Cardiac muscle cell (in vitro differentiated cells and primary cell): Measurements from ENCODE around the gene TMEM184A. TPM values are rescaled to one million over a fixed set of nuclear protein-coding genes. Genes with fewer than 3 reads are reported as not detected.

Source experiments
- DNase-seq, 2 donors: peaks; one replicate each; pipeline versions ENCODE4 v3.0.0 to v3.0.0-alpha.2; 2010 to 2017; ENCODE audit warnings: low read depth in 1 of 2, low spot score in 1 of 2
- H3K27ac ChIP-seq: fragments of 200-600 bp; sonication (generic); 2 replicates; pipeline ENCODE4 v1.5.1; 2016
- H3K27me3 ChIP-seq: fragments of 200-600 bp; sonication (generic); 2 replicates; pipeline ENCODE4 v1.6.0; 2016; ENCODE audit warnings: control low read depth
- H3K36me3 ChIP-seq: fragments of 200-600 bp; sonication (generic); 2 replicates; pipeline ENCODE4 v1.5.1; 2016; ENCODE audit warnings: control low read depth
- H3K4me1 ChIP-seq: fragments of 200-600 bp; sonication (generic); 2 replicates; pipeline ENCODE4 v1.8.1; 2017; ENCODE audit warnings: low read depth, mild to moderate bottlenecking, mixed run types
- H3K4me3 ChIP-seq: fragments of 200-600 bp; sonication (generic); 2 replicates; pipeline ENCODE4 v1.5.1; 2016; ENCODE audit warnings: mild to moderate bottlenecking
- H3K9me3 ChIP-seq: fragments of 200-600 bp; sonication (generic); 2 replicates; pipeline ENCODE4 v1.5.1; 2017; ENCODE audit warnings: low read depth, mild to moderate bottlenecking, control low read depth
- polyA plus RNA-seq: library from polyadenylated mRNA; unstranded; fragments of >200 nt; fragmentation: Nextera tagmentation; extraction: Ambion mirVana; gene quantifications from 2 replicates; pipeline ENCODE4 v1.2.1, GENCODE V29; 2016
- total RNA-seq: library from RNA; depleted of rRNA; stranded (reverse); fragments of >200 nt; gene quantifications from 2 replicates; pipeline ENCODE4 v1.2.3, GENCODE V29; 2016
- TF ChIP-seq, protein P1 (sequence below): IDR thresholded peaks from 2 replicates; pipeline ENCODE4 v1.5.1; 2012; ENCODE audit warnings: low read depth, mild to moderate bottlenecking, low read length

Gene TMEM184A
- total and polyA plus RNA-seq, 2 experiments from 2014 or later: 2.1 to 3.0 TPM

DNA sequence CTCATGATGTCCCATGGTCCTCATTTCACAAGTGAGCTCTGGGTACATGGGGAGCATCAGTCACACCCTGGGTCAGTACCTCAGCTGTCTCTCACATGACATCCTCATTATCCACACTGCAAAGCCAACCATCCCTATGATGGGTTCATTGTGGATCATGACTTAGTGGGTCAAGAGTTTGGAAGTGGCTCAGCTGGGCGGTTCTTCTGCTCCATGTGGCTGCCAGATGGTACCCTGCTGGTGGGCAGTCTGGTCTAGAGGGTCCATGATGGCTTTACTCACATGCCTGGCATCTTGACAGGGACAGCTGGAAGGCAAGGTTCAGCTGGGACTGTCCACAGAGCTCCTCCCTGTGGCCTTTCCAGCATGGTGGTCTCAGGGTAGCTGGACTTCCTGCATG is 33.0 kb upstream of the TMEM184A start:
- no peak for DNase-seq
- no peak overlapping the region for H3K27ac ChIP-seq
- H3K36me3 ChIP-seq: no peaks in the 10 kb centered on the region
- no peaks in the 10 kb centered on the region for H3K9me3 ChIP-seq
- H3K4me3 ChIP-seq: no peak overlapping the region
- no peaks in the 10 kb centered on the region for H3K4me1 ChIP-seq
- TF ChIP-seq, protein P1, sequence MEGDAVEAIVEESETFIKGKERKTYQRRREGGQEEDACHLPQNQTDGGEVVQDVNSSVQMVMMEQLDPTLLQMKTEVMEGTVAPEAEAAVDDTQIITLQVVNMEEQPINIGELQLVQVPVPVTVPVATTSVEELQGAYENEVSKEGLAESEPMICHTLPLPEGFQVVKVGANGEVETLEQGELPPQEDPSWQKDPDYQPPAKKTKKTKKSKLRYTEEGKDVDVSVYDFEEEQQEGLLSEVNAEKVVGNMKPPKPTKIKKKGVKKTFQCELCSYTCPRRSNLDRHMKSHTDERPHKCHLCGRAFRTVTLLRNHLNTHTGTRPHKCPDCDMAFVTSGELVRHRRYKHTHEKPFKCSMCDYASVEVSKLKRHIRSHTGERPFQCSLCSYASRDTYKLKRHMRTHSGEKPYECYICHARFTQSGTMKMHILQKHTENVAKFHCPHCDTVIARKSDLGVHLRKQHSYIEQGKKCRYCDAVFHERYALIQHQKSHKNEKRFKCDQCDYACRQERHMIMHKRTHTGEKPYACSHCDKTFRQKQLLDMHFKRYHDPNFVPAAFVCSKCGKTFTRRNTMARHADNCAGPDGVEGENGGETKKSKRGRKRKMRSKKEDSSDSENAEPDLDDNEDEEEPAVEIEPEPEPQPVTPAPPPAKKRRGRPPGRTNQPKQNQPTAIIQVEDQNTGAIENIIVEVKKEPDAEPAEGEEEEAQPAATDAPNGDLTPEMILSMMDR: no peak
- peaks cover 23% of the 10 kb centered on the region for H3K27me3 ChIP-seq

GRCh38 chr7:1587738-1588137 is 31.7 kb upstream of the TMEM184A start:
- no peak for DNase-seq
- peaks cover 26% of the 10 kb centered on the region for H3K27me3 ChIP-seq

DNA sequence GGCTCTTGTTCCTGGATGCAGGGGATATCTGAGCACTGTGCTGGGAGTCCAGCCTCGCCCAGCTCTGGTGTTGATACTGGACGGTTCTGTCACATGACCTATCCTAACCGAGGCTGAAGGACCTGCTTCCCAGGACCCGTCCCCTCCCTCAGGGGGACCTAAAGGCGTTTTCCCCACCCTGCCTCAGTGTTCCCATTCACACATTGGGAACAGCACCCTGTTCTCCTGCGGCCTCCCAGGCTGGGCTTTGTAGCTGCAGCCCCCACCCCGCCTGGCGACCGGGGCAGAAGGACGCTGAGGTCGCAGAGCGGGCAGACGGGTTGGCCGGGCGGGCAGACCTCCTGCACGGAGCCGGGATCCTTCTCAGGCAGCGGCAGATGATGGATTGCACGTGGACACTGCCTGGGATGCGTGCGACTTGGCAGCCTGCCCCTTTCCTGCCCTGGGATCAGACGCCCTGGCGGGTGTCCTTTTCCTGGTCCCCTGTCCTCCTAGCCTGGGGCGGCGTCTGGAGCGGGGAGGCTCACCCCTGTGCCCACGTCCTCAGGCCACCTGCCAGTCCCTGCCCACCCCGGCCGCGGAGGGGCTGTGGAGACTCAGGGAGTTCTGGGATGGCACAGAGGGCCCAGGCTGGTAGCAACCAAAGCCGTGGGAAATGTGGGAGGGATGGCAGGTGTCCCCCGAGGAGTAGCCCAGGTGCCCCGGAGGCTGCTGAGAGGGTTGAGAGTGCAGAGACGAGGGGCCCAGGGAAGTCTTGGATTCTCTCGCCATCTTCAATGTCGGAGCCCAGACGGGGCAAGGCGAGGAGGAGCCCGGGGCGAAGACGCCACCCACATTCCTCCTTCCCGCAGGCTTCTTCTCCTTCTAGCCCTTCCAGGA is 31.1 kb upstream of the TMEM184A start:
- TF ChIP-seq, protein P1: no peak
- no peak overlapping the region for H3K4me3 ChIP-seq
- no peak for DNase-seq
- H3K9me3 ChIP-seq: no peaks in the 10 kb centered on the region
- no peaks in the 10 kb centered on the region for H3K36me3 ChIP-seq
- H3K4me1 ChIP-seq: no peaks in the 10 kb centered on the region
- peaks cover 24% of the 10 kb centered on the region for H3K27me3 ChIP-seq
- no peak overlapping the region for H3K27ac ChIP-seq

More at GRCh38 chr7:1587738-1588137, 31.7 kb upstream of the TMEM184A start:
- TF ChIP-seq, protein P1: no peak
- H3K4me1 ChIP-seq: no peaks in the 10 kb centered on the region
- no peaks in the 10 kb centered on the region for H3K36me3 ChIP-seq
- H3K9me3 ChIP-seq: no peaks in the 10 kb centered on the region
- no peak overlapping the region for H3K4me3 ChIP-seq
- H3K27ac ChIP-seq: no peak overlapping the region

DNA sequence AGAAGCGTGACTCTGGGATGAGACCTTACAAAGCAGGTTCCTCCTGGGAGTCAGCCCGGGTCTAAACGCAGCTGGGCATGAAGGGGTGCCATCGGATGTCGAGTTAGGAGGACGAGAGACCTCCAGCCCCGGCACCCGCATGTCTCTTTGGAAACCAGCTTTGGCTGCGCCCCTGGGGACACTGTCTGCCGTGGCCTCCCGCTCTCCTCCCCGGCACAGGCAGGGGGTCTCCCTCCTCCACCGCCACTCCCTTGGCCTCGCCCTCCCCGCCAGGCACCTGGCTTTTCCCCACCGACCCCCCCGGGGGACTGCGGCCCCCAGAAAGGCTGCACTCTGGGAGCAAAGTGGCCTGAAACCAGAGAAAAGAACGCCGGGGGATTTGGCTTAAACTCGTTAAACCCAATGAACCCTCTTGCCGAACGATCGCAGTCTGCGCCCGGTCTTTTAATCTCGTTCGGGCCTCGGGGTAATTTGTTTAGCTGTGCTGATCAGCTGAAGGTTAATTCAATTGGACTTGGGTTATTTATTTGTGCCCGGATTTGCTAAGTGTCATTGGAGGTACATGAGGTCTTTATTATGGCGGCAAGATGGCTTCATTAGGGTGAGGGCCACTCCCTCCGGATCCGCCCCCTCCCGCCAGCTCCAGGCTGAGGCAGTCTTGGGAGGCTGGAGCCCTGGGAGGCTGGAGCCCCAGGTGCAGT is 30.3 kb upstream of the TMEM184A start:
- Histone ChIP-seq H3K9me3 (no peaks in the 10 kb centered on the region), H3K4me3 (no peak overlapping the region), H3K36me3 (no peaks in the 10 kb centered on the region), H3K27me3 (peaks cover 16% of the 10 kb centered on the region), H3K4me1 (no peaks in the 10 kb centered on the region), H3K27ac (no peak overlapping the region)
- no peak for DNase-seq
- TF ChIP-seq, protein P1: no peak

DNA sequence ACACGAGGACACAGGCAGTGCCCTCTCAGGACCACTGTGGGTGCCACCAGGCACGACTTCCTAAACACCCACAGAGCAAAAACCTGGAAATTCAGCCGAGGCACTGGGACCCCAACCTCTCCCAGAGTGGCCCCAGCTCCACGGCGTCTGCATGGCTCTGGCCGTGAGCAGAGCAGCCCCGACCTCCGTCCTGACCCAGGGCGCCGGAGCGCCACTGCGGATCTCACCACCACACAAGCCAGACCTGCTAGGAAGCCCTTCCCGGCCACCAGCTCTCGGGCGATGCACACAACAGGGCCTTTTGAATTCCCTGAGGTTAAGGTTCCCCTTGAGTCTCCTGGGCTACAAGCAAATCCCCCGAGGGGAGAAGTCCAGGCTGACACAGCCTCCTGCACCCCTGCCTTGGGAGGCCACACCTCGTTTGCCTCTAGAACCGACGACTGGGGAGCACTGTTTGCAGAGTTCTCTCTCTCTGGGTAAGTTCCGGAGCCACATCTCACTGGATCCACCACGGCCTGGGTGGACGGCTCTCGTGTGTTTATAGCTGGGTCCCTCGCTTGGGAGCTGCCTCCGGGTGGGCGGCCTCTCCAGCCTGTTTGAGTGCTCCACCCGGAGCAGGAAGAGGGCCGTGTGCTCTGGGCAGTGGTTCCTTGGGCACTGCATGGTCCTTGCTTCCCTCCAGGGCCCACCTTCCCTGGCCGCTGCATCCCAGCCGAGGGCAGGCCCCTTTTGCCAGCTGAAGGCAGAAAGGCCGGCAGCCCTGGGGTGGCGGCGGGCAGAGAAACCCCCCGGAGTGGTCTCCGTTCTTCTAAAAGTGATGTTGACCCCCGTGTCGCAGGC is 29.4 kb upstream of the TMEM184A start:
- H3K4me3 ChIP-seq: no peak overlapping the region
- peaks cover 9% of the 10 kb centered on the region for H3K27me3 ChIP-seq
- H3K4me1 ChIP-seq: peaks cover 1% of the 10 kb centered on the region
- TF ChIP-seq, protein P1: no peak
- H3K9me3 ChIP-seq: no peaks in the 10 kb centered on the region
- H3K27ac ChIP-seq: no peak overlapping the region
- H3K36me3 ChIP-seq: no peaks in the 10 kb centered on the region
- no peak for DNase-seq
